HG03457 (cell line): ENCODE data around the gene CCT8L2.
"Not testable (repeated sequence)": the region's sequence is repeated elsewhere in the genome, so short reads cannot be mapped to it uniquely, and the experiment has no call there.

Source experiments
- ATAC-seq: cut with Tn5 transposase; IDR thresholded peaks from one replicate; pipeline ENCODE4 v1.9.1; 2021; ENCODE audit warnings: moderate number of reproducible peaks; ENCODE audit not compliant: unreplicated experiment

The CCT8L2 gene

GRCh38 chr22:16592710-16593109 lies at the start of gene CCT8L2:
CCT8L2 (minus strand) TSS chr22:16592810; CDS start chr22:16592550, 260 bp downstream.
- not testable (repeated sequence) for ATAC-seq

GRCh38 chr22:16635442-16635841 lies 42.8 kb upstream of the CCT8L2 start:
- not testable (repeated sequence) for ATAC-seq

GRCh38 chr22:16634092-16634491 lies 41.5 kb upstream of the CCT8L2 start:
- ATAC-seq: not testable (repeated sequence)

- ATAC-seq: not testable (repeated sequence)
These were observed 35.9 kb upstream of the CCT8L2 start for GRCh38 chr22:16628476-16628875.

GRCh38 chr22:16625018-16625417 lies 32.4 kb upstream of the CCT8L2 start:
- not testable (repeated sequence) for ATAC-seq

- ATAC-seq: not testable (repeated sequence)
These were observed 31.0 kb upstream of the CCT8L2 start for GRCh38 chr22:16623595-16623994.

GRCh38 chr22:16617516-16617915 lies 24.9 kb upstream of the CCT8L2 start:
- ATAC-seq: not testable (repeated sequence)

- ATAC-seq: not testable (repeated sequence)
These were observed 23.9 kb upstream of the CCT8L2 start for GRCh38 chr22:16616390-16616938.

- not testable (repeated sequence) for ATAC-seq
These were observed 23.1 kb upstream of the CCT8L2 start for GRCh38 chr22:16615606-16616245.

- no peak for ATAC-seq
These were observed 17.1 kb upstream of the CCT8L2 start for GRCh38 chr22:16609548-16610261.

- no peak for ATAC-seq
These were observed 16.3 kb upstream of the CCT8L2 start for GRCh38 chr22:16608931-16609330.

- ATAC-seq: not testable (repeated sequence)
These were observed 11.8 kb upstream of the CCT8L2 start for GRCh38 chr22:16604257-16604998.

- ATAC-seq: not testable (repeated sequence)
These were observed 11.2 kb upstream of the CCT8L2 start for GRCh38 chr22:16603770-16604242.

- no peak for ATAC-seq
These were observed 10.8 kb upstream of the CCT8L2 start for GRCh38 chr22:16603448-16603768.

- ATAC-seq: not testable (repeated sequence)
These were observed 10.3 kb upstream of the CCT8L2 start for GRCh38 chr22:16602728-16603447.

GRCh38 chr22:16602224-16602727 lies 9.7 kb upstream of the CCT8L2 start:
- ATAC-seq: not testable (repeated sequence)

GRCh38 chr22:16601437-16602223 lies 9.0 kb upstream of the CCT8L2 start:
- ATAC-seq: no peak

GRCh38 chr22:16600644-16601436 lies 8.2 kb upstream of the CCT8L2 start:
- not testable (repeated sequence) for ATAC-seq

GRCh38 chr22:16599648-16600047 lies 7.0 kb upstream of the CCT8L2 start:
- ATAC-seq: not testable (repeated sequence)
